ENCODE results near the gene PHF2.

DNA sequence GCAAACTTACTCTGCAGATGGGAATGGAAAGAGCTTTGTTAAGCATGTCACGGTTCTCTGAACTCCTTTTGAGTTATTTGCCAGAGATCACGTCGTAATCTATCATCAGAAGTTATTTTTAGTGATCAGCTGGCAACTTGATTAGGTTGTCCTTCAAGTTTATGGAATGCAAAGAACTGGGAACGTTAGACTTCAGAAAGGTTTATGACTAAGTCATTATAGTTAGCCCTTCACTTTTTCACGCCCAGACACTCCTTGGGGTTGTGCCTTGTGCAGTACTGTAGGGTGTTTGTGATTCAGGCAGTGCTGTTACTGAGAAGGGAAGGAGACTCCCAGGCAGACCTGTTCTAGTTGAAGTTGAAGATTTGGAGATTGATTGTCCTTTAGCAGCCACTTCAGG lies 26.8 kb upstream of the PHF2 start:
- TF ChIP-seq POLR2AphosphoS5 (IDR thresholded peaks at IDR 0.05) (no peak), EP300 (IDR thresholded peaks at IDR 0.05) (no peak)
- TF ChIP-seq, protein P1, sequence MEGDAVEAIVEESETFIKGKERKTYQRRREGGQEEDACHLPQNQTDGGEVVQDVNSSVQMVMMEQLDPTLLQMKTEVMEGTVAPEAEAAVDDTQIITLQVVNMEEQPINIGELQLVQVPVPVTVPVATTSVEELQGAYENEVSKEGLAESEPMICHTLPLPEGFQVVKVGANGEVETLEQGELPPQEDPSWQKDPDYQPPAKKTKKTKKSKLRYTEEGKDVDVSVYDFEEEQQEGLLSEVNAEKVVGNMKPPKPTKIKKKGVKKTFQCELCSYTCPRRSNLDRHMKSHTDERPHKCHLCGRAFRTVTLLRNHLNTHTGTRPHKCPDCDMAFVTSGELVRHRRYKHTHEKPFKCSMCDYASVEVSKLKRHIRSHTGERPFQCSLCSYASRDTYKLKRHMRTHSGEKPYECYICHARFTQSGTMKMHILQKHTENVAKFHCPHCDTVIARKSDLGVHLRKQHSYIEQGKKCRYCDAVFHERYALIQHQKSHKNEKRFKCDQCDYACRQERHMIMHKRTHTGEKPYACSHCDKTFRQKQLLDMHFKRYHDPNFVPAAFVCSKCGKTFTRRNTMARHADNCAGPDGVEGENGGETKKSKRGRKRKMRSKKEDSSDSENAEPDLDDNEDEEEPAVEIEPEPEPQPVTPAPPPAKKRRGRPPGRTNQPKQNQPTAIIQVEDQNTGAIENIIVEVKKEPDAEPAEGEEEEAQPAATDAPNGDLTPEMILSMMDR (IDR thresholded peaks at IDR 0.05) = no peak

Measured in suprapubic skin (tissue), 4 donors.